Measurements from ENCODE around the gene MRPL38. TPM values are rescaled to one million over a fixed set of nuclear protein-coding genes. Genes with fewer than 3 reads are reported as not detected.
A peak's percentile ranks its signal among the peaks of the same experiment; 100 is the strongest.
"Not testable (repeated sequence)": the region's sequence is repeated elsewhere in the genome, so short reads cannot be mapped to it uniquely, and the experiment has no call there.

MRPL38 gene
- total RNA-seq, 1 experiment from 2014 or later = 33.5 TPM

DNA sequence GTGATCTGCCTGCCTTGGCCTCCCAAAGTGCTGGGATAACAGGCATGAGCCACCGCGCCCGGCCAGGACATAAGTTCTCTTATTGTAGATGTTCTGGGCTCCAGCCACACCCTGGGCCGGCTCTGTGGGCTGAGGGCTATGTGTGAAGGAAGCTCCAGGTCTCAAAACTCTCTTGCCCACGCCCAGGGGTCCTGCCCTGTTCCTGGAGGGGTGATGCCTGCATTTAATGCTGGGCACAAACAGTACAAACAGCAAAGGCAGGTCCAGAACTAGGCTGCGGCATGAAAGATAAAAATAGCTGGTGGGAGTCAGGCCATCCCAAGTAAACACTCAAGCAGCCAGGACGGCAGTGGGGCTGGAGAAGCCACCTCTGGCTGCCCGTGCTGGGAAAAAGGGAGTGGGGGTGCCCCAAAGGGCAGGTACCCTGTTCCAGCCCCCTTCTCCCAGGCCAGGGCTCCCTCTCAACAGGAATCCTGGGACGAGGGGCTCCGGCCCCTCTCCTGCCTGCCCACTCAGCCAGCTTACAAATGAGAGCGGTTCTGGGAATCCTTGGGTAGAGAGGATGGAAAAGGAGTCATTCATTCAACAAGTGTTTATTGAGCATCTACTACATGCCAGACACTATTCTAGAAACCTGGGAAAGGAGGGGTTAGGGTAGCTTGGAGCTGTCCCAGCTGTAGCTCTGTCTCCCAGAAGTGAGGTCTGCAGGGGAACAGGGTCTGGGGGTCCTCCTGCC lies 30.9 kb downstream of the MRPL38 start:
- Histone ChIP-seq H3K9me2 (replicated peaks; ENCODE audit: insufficient read depth, low read length) (no peaks in the 10 kb centered on the region), H3K9me3 (ENCODE audit: low read length) (no peaks in the 10 kb centered on the region), H3K9ac (ENCODE audit: low read length) (no peak overlapping the region), H3K27ac (ENCODE audit: low read length) (no peak overlapping the region), H2AFZ (ENCODE audit: low read length) (no peak overlapping the region), H3K36me3 (ENCODE audit: insufficient read depth, low read length) (no peaks in the 10 kb centered on the region), H3K79me2 (ENCODE audit: low read length) (no peaks in the 10 kb centered on the region), H3K4me3 (ENCODE audit: low read length) (no peak overlapping the region), H4K20me1 (ENCODE audit: insufficient read depth, low read depth, low read length) (no peaks in the 10 kb centered on the region), H3K27me3 (ENCODE audit: low read length) (no peaks in the 10 kb centered on the region), H3K4me1 (ENCODE audit: low read length) (peaks cover 30% of the 10 kb centered on the region), H3K4me2 (ENCODE audit: low read depth, low read length, poor library complexity, severe bottlenecking) (no peak overlapping the region)
- no peak for DNase-seq

DNA sequence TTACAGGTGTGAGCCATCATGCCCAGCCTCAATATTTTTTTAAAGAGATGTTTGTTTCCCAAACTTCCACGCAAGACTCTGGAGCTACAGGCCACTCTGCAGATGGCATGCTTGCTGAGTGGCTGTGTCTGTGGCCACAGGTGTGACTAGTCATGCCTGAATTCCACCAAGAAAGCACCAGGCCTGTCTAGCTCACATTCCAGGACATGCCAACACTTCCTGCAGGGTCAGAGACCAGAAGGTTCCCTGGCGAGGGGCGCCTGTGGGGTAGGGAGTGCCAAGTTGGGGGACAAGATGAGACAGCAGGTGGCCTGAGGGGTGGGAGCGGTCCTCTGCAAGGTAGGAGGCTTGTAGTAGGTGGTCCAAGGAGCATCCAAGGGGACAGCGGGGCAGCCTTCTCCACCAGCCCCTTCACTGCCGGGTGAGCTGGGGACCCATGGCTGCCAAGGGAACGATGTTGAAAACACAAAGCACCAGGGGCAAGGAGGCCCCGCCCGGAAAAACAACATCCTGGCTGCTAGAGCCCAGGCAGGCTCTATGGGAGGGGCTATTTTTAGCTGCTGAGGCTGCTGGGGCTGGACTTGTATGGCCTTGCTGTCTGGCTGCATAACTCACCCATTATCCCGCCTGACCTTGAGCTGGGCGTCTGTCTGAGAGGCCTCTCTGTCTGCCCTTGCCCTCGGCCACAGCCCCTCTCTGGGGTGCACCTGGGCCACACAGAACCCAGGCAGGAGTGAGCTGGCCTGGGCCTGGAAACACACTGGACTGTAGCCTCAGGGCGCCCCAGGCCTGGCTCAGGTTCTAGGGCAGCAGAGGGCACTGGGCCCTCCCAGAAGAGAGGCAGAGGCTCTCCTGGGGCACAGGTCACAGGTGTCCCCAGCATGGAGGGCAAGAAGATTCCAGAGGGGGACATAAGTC lies 32.0 kb downstream of the MRPL38 start:
- H3K4me2 ChIP-seq (ENCODE audit: low read depth, low read length, poor library complexity, severe bottlenecking) = no peak overlapping the region
- DNase-seq = no peak
- H4K20me1 ChIP-seq (ENCODE audit: insufficient read depth, low read depth, low read length) = no peaks in the 10 kb centered on the region

DNA sequence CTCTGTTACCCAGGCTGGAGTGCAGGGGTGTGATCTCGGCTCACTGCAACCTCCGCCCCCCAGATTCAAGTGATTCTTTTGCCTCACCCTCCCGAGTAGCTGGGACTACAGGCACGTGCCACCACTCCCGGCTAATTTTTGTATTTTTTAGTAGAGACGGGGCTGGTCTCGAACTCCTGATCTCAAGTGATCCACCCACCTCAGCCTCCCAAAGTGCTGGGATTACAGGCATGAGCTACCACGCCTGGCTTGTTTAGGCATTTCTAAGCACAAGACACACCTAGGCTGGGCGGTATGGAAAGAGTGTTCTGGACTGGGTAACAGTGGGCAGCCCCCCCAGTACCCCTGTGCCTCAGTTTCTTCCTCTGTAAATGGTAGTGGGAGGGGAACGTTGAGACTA lies 34.5 kb downstream of the MRPL38 start:
- H3K4me3 ChIP-seq (ENCODE audit: low read length); H3K27me3 ChIP-seq (ENCODE audit: low read length); H3K4me2 ChIP-seq (ENCODE audit: low read depth, low read length, poor library complexity, severe bottlenecking); H3K36me3 ChIP-seq (ENCODE audit: insufficient read depth, low read length); H3K79me2 ChIP-seq (ENCODE audit: low read length); H3K9ac ChIP-seq (ENCODE audit: low read length); DNase-seq; H3K9me2 ChIP-seq (replicated peaks; ENCODE audit: insufficient read depth, low read length); H3K27ac ChIP-seq (ENCODE audit: low read length); H3K4me1 ChIP-seq (ENCODE audit: low read length); H3K9me3 ChIP-seq (ENCODE audit: low read length); H2AFZ ChIP-seq (ENCODE audit: low read length); H4K20me1 ChIP-seq (ENCODE audit: insufficient read depth, low read depth, low read length): not testable (repeated sequence)

More for the DNA sequence above, 32.0 kb downstream of the MRPL38 start:
- Histone ChIP-seq H3K9me2 (replicated peaks; ENCODE audit: insufficient read depth, low read length) (no peaks in the 10 kb centered on the region), H3K79me2 (ENCODE audit: low read length) (no peaks in the 10 kb centered on the region), H3K27ac (ENCODE audit: low read length) (no peak overlapping the region), H3K4me3 (ENCODE audit: low read length) (no peak overlapping the region), H3K9me3 (ENCODE audit: low read length) (no peaks in the 10 kb centered on the region), H3K36me3 (ENCODE audit: insufficient read depth, low read length) (no peaks in the 10 kb centered on the region), H3K27me3 (ENCODE audit: low read length) (no peaks in the 10 kb centered on the region), H3K4me1 (ENCODE audit: low read length) (peaks cover 24% of the 10 kb centered on the region), H3K9ac (ENCODE audit: low read length) (no peak overlapping the region), H2AFZ (ENCODE audit: low read length) (no peak overlapping the region)

DNA sequence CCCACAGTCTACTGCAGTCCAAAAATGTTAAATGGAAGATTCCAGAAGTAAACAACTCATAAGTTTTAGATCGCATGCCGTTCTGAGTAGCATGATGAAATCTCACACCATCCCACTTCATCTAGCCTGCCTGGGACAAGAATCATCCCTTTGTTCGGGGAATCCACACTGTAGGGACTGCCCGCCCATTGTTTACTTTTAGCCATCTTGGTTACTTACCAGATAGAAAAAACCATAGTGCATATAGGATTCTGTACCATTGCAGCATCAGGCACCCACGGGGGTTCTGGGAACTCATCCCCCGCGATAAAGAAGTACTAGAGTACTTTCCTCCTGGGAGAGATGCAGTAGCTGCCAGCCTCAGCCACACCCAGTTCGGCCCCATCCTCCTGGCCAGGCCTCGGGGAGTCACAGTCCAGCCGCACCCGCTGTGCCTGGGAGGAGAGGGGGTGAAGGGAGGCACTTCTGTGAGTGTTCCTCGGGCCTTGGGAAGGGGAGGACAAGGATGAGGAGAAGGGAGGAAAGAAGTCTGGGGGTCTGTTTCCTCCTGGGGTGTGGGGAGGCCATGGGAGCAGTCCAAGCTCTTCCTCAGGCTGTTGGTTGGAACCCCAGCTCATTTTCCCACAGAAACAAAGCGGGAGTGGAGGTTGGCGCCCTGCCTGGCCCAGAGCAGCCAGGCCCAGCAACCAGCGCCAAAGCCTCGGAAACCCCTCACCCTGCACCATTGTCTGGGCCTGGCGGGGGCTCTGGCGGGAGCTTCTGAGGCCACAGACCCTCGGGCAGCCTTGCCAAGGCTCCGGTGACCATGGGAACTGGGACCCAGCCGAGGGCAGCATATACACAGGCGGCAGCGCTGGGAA lies 35.2 kb downstream of the MRPL38 start:
- H3K27ac ChIP-seq (ENCODE audit: low read length) = no peak overlapping the region
- H2AFZ ChIP-seq (ENCODE audit: low read length) = no peak overlapping the region
- H4K20me1 ChIP-seq (ENCODE audit: insufficient read depth, low read depth, low read length) = no peaks in the 10 kb centered on the region
- H3K4me3 ChIP-seq (ENCODE audit: low read length) = no peak overlapping the region
- H3K27me3 ChIP-seq (ENCODE audit: low read length) = no peaks in the 10 kb centered on the region
- H3K9ac ChIP-seq (ENCODE audit: low read length) = no peak overlapping the region
- DNase-seq = no peak
- no peaks in the 10 kb centered on the region for H3K36me3 ChIP-seq (ENCODE audit: insufficient read depth, low read length)
- no peaks in the 10 kb centered on the region for H3K79me2 ChIP-seq (ENCODE audit: low read length)
- no peaks in the 10 kb centered on the region for H3K9me2 ChIP-seq (replicated peaks; ENCODE audit: insufficient read depth, low read length)
- H3K4me1 ChIP-seq (ENCODE audit: low read length) = peaks cover 3% of the 10 kb centered on the region
- H3K9me3 ChIP-seq (ENCODE audit: low read length) = no peaks in the 10 kb centered on the region
- H3K4me2 ChIP-seq (ENCODE audit: low read depth, low read length, poor library complexity, severe bottlenecking) = no peak overlapping the region

DNA sequence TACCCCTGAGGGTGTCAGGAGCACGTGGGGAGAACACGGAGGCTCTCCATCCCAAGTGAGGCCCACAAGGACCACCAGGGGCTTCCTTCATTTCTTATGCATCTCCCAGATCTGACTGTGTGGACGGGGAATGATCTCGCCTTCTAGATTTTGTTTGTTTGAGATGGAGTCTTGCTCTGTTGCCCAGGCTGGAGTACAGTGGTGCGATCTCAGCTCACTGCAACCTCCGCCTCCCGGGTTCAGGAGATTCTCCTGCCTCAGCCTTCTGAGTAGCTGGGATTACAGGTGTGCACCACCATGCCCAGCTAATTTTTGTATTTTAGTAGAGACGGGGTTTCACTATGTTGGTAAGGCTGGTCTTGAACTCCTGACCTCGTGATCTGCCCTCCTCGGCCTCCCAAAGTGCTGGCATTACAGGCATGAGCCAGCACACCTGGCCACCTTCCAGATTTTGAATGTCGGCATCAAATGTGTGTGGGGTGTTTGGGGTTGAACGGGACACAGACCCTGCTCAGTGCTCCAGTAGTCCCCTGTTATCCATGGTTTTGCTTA lies 35.9 kb downstream of the MRPL38 start:
- not testable (repeated sequence) for H3K79me2 ChIP-seq (ENCODE audit: low read length); H3K9me2 ChIP-seq (replicated peaks; ENCODE audit: insufficient read depth, low read length); H3K9ac ChIP-seq (ENCODE audit: low read length); H3K27me3 ChIP-seq (ENCODE audit: low read length); H3K9me3 ChIP-seq (ENCODE audit: low read length); H3K4me1 ChIP-seq (ENCODE audit: low read length); H3K27ac ChIP-seq (ENCODE audit: low read length); H2AFZ ChIP-seq (ENCODE audit: low read length); H3K4me3 ChIP-seq (ENCODE audit: low read length); H3K4me2 ChIP-seq (ENCODE audit: low read depth, low read length, poor library complexity, severe bottlenecking); DNase-seq; H4K20me1 ChIP-seq (ENCODE audit: insufficient read depth, low read depth, low read length); H3K36me3 ChIP-seq (ENCODE audit: insufficient read depth, low read length)

DNA sequence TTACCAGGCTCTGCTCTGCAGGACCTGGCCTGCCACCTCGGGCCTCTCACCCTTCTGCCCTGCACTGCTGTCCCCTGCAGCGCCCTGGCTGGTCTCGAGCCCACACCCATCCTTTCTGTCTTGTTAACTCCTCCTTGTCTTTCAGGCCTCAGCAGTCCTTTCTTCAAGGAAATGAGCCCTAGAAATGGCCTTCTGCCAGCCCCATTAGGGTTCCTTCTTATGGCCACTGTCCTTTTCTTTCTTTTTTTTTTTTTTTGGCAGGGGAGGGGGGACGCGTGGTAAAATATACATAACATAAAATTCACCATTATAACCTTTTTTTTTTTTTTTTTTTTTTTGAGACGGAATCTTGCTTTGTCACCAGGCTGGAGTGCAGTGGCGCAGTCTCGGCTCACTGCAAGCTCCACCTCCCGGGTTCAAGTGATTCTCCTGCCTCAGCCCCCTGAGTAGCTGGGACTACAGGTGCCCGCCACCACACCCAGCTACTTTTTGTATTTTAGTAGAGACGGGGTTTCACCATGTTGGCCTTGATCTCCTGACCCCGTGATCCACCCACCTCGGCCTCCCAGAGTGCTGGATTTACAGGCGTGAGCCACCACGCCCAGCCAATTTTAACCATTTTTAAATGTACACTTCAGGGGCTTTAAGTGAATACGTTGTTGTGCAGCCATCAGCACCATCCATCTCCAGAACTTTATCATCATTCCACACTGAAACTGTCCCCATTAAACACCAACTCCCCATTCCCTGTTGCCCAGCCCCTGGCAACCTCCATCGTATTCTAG lies 39.1 kb downstream of the MRPL38 start:
- not testable (repeated sequence) for DNase-seq; H3K9me3 ChIP-seq (ENCODE audit: low read length); H3K4me3 ChIP-seq (ENCODE audit: low read length); H2AFZ ChIP-seq (ENCODE audit: low read length); H3K9me2 ChIP-seq (replicated peaks; ENCODE audit: insufficient read depth, low read length); H3K4me1 ChIP-seq (ENCODE audit: low read length); H3K27ac ChIP-seq (ENCODE audit: low read length); H3K36me3 ChIP-seq (ENCODE audit: insufficient read depth, low read length); H3K9ac ChIP-seq (ENCODE audit: low read length); H3K4me2 ChIP-seq (ENCODE audit: low read depth, low read length, poor library complexity, severe bottlenecking); H3K27me3 ChIP-seq (ENCODE audit: low read length); H3K79me2 ChIP-seq (ENCODE audit: low read length); H4K20me1 ChIP-seq (ENCODE audit: insufficient read depth, low read depth, low read length)

DNA sequence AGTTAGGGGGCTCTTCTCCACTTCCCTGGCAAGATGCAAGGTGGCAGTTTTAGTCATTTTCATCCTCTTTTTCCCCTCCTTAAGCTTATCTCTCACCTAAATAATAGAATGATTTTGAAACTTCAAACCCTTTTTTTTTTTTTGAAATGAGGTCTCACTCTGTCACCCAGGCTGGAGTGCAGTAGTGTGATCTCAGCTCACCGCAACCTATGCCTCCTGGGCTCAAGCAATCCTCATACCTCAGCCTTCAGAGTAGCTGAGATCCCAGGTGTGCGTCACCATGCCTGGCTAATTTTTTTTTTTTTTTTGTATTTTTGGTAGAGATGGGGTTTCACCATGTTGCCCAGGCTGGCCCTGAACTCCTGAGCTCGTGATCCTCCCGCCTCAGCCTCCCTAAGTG lies 39.8 kb downstream of the MRPL38 start:
- not testable (repeated sequence) for H2AFZ ChIP-seq (ENCODE audit: low read length); H3K9me3 ChIP-seq (ENCODE audit: low read length); H3K4me1 ChIP-seq (ENCODE audit: low read length); H4K20me1 ChIP-seq (ENCODE audit: insufficient read depth, low read depth, low read length); H3K36me3 ChIP-seq (ENCODE audit: insufficient read depth, low read length); H3K9me2 ChIP-seq (replicated peaks; ENCODE audit: insufficient read depth, low read length); H3K79me2 ChIP-seq (ENCODE audit: low read length); H3K27me3 ChIP-seq (ENCODE audit: low read length); H3K4me3 ChIP-seq (ENCODE audit: low read length); H3K9ac ChIP-seq (ENCODE audit: low read length); H3K27ac ChIP-seq (ENCODE audit: low read length); DNase-seq
- peak overlapping the region; percentile 21 for H3K4me2 ChIP-seq (ENCODE audit: low read depth, low read length, poor library complexity, severe bottlenecking)
